Bronchial epithelial cell (primary cell): ENCODE measurements around the gene ZNF345. TPM values are rescaled to one million over a fixed set of nuclear protein-coding genes. Genes with fewer than 3 reads are reported as not detected.
A peak's percentile ranks its signal among the peaks of the same experiment; 100 is the strongest.

Experiments used
- DNase-seq: peaks from one replicate; pipeline ENCODE4 v3.0.0-alpha.2; 2010; ENCODE audit warnings: low read depth
- FAIRE-seq: peaks from 2 replicates; lab custom pipeline; 2011; peaks lifted over from hg19 to GRCh38; lab: Jason Lieb, UNC
- H3K27me3 ChIP-seq: 2 replicates; pipeline ENCODE4 v1.5.1; 2011; ENCODE audit warnings: low read length; ENCODE audit not compliant: control insufficient read depth, insufficient read depth
- H3K36me3 ChIP-seq: 2 replicates; pipeline ENCODE4 v1.5.1; 2011; ENCODE audit warnings: low read length; ENCODE audit not compliant: control insufficient read depth, insufficient read depth
- H3K4me3 ChIP-seq: 2 replicates; pipeline ENCODE4 v1.5.1; 2011; ENCODE audit warnings: mild to moderate bottlenecking, low read depth, low read length, control low read depth
- total RNA-seq: library from RNA; depleted of rRNA; stranded (reverse); fragments of >200 nt; gene quantifications from 2 replicates; pipeline ENCODE4 v1.2.1, GENCODE V29; 2014
- TF ChIP-seq, protein P1 (sequence below): IDR thresholded peaks from 2 replicates; pipeline ENCODE4 v1.5.1; 2011; ENCODE audit warnings: mild to moderate bottlenecking, moderate library complexity, low read length, control low read depth, inconsistent platforms; ENCODE audit not compliant: insufficient read depth, severe bottlenecking

The ZNF345 gene
- total RNA-seq, 1 donor from 2014 or later = 1.6 TPM

DNA sequence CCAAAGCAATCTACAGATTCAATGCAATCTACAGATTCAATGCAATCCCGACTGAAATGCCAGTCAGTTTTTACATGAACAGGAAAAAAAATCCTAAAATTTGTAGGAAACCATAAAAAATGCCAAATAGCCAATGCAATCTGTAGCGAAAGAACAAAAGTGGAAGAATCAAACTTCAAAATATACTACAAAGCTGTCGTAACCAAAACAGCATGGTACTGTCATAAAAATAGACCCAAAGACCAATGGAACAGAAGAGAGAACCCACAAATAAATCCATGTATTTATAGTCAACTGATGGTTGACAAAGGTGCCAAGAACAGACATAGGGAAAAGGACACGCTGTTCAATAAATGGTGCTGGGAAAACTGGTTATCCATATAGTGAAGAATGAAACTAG is 47.7 kb downstream of the ZNF345 start:
- FAIRE-seq (no peak), DNase-seq (no peak)
- Histone ChIP-seq H3K36me3 (no peaks in the 10 kb centered on the region), H3K27me3 (no peaks in the 10 kb centered on the region), H3K4me3 (no peak overlapping the region)
- TF ChIP-seq, protein P1, sequence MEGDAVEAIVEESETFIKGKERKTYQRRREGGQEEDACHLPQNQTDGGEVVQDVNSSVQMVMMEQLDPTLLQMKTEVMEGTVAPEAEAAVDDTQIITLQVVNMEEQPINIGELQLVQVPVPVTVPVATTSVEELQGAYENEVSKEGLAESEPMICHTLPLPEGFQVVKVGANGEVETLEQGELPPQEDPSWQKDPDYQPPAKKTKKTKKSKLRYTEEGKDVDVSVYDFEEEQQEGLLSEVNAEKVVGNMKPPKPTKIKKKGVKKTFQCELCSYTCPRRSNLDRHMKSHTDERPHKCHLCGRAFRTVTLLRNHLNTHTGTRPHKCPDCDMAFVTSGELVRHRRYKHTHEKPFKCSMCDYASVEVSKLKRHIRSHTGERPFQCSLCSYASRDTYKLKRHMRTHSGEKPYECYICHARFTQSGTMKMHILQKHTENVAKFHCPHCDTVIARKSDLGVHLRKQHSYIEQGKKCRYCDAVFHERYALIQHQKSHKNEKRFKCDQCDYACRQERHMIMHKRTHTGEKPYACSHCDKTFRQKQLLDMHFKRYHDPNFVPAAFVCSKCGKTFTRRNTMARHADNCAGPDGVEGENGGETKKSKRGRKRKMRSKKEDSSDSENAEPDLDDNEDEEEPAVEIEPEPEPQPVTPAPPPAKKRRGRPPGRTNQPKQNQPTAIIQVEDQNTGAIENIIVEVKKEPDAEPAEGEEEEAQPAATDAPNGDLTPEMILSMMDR = no peak

DNA sequence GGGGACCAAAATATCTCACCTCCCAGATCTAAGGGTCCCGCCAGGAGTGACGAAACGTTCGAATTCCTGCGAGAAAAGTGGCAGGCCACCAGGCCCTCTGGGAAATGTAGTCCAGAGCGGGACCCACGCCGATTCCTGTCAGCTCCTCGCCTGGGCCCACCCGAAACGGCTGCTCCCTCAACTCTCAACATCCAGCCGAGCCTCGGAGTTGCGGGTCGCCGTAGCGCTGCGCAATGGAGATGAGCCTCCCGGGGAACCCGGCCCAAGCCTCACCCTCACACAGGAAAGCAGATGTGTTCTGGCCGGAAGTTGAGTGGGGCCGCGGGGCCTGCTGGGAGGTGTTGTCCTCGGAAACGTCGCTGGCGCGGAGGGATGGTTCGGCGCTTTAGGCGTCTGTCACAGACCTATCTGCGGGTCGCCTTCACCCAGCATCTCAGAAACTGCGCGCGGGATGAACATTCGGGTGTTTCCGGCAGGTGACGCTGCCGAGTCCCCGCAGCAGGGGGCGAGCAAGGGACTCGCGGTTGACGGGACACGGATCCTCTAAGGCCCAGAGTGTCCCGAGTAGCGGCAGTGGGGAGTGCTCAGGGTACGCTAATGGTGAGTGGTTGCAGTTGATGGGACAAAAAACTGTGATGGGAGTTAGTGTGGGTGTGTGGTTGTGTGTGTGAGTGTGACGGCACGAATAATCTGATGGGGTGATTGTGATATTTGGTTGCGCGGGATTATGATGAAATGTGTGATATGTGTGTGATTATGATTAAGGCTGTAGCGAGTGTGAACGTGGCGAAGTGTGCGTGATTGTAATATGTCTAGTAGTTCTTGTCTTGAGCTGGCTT is 65.5 kb downstream of the ZNF345 start, which contains the start of the genes ZNF568 and ZNF829:
TSS of gene ZNF568 (plus strand) at position 341 of the 839 bp plus-strand sequence. CDS start 6,439 bp downstream, outside the sequence.
TSS of gene ZNF829 (minus strand) at position 300 of the 839 bp plus-strand sequence. CDS start 1,124 bp downstream, outside the sequence.
- FAIRE-seq (no peak), DNase-seq (peak; percentile 68)
- Histone ChIP-seq H3K27me3 (no peaks in the 10 kb centered on the region), H3K36me3 (no peaks in the 10 kb centered on the region), H3K4me3 (peak within 1 kb of the TSS; percentile 65)
- TF ChIP-seq, protein P1 = peak; percentile 82

DNA sequence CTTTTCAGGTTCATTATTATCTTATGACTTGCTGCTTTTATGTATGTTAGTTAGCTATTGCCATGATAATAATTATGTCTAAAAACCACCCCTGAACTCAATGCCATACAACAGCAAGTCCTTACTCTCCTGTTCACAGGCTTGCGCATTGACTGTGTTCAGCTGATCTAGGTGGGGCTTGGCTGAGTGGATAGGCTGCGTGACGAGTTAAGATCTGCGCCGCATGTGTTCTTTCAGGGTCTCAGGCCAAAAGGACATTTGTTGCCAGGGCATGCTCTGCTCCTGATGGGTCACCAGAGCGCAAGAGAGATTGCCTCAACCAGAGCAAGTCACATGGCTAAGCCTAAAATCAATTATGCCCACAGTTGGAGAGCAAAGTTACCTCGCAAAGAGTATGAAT is 66.3 kb downstream of the ZNF345 start:
- H3K36me3 ChIP-seq = no peaks in the 10 kb centered on the region
- H3K27me3 ChIP-seq = no peaks in the 10 kb centered on the region
- H3K4me3 ChIP-seq = peak overlapping the region; percentile 65
- DNase-seq = peak; percentile 20
- TF ChIP-seq, protein P1 = no peak
- FAIRE-seq = no peak

DNA sequence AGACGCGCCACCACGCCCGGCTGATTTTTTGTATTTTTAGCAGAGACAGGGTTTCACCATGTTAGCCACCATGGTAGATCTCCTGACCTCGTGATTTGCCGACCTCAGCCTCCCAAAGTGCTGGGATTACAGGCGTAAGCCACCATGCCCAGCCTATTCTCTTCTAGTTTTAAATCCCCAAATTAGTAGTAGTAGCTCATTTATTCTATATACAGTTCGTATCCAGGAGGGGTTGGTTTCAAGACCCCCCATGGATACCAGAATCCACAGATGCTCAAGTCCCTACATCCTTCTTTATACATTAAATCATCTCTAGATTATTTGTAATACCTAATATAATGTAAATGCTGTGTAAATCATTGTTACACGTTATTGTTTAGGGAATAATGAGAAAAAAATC is 67.4 kb downstream of the ZNF345 start:
- FAIRE-seq = no peak
- H3K4me3 ChIP-seq = no peak overlapping the region
- DNase-seq = no peak
- no peaks in the 10 kb centered on the region for H3K27me3 ChIP-seq
- TF ChIP-seq, protein P1 = no peak
- peaks cover 3% of the 10 kb centered on the region for H3K36me3 ChIP-seq

Other genes starting within 250 kb of the ZNF345 start
- gene ZNF382, start 245.6 kb upstream of the ZNF345 start, total RNA-seq = 2.4 and 4.2 TPM in 2 replicates
- gene ZNF461, start 184.0 kb upstream of the ZNF345 start, total RNA-seq = 7.1 and 12.9 TPM in 2 replicates
- gene ZNF567, start 163.3 kb upstream of the ZNF345 start, total RNA-seq = 5.5 and 7.6 TPM in 2 replicates
- gene ZNF850, start 78.1 kb upstream of the ZNF345 start, total RNA-seq = 0.38 and 1.6 TPM in 2 replicates
- 9.5 and 9.7 TPM in 2 replicates for gene ZNF790, start 12.5 kb upstream of the ZNF345 start, total RNA-seq
- 3.1 and 3.7 TPM in 2 replicates for gene ZNF829, start 65.4 kb downstream of the ZNF345 start, total RNA-seq
- 9.5 and 10.8 TPM in 2 replicates for gene ZNF568, start 65.5 kb downstream of the ZNF345 start, total RNA-seq
- gene ZNF420, start 227.6 kb downstream of the ZNF345 start, total RNA-seq = 5.4 and 7.1 TPM in 2 replicates